ENCODE data around the gene ANKRD17.

ANKRD17 gene

GRCh38 chr4:73245955-73246354, 12.6 kb downstream of the ANKRD17 start:
- TF ChIP-seq YY1 (IDR thresholded peaks at IDR 0.05; ENCODE audit: insufficient read depth, insufficient read length): no peak
- TF ChIP-seq ZNF274 (IDR thresholded peaks at IDR 0.05; ENCODE audit: low read depth, low read length): no peak
- TF ChIP-seq SUZ12 (IDR thresholded peaks at IDR 0.05; ENCODE audit: extremely low read depth, insufficient read depth, insufficient read length): no peak
- H3K27me3 ChIP-seq (ENCODE audit: insufficient read depth, insufficient read length): no peaks in the 10 kb centered on the region
- DNase-seq (ENCODE audit: low read depth, low spot score): no peak
- no peak overlapping the region for H3K9ac ChIP-seq (ENCODE audit: insufficient read length, low read depth)
- H3K9me3 ChIP-seq (ENCODE audit: insufficient read depth, low read length): no peaks in the 10 kb centered on the region
- H3K4me3 ChIP-seq (ENCODE audit: insufficient read length, low read depth): no peak overlapping the region
- no peaks in the 10 kb centered on the region for H3K4me1 ChIP-seq (ENCODE audit: insufficient read depth, insufficient read length)
- peaks cover 6% of the 10 kb centered on the region for H3K36me3 ChIP-seq (ENCODE audit: insufficient read depth, insufficient read length, low read length)

- Histone ChIP-seq H3K9me3 (ENCODE audit: insufficient read depth, low read length) (no peaks in the 10 kb centered on the region), H3K4me3 (ENCODE audit: insufficient read length, low read depth) (no peak overlapping the region), H3K9ac (ENCODE audit: insufficient read length, low read depth) (no peak overlapping the region), H3K27me3 (ENCODE audit: insufficient read depth, insufficient read length) (no peaks in the 10 kb centered on the region), H3K4me1 (ENCODE audit: insufficient read depth, insufficient read length) (no peaks in the 10 kb centered on the region), H3K36me3 (ENCODE audit: insufficient read depth, insufficient read length, low read length) (peaks cover 5% of the 10 kb centered on the region)
- no peak for DNase-seq (ENCODE audit: low read depth, low spot score)
- no peak for TF ChIP-seq ZNF274 (IDR thresholded peaks at IDR 0.05; ENCODE audit: low read depth, low read length)
- no peak for TF ChIP-seq YY1 (IDR thresholded peaks at IDR 0.05; ENCODE audit: insufficient read depth, insufficient read length)
- no peak for TF ChIP-seq SUZ12 (IDR thresholded peaks at IDR 0.05; ENCODE audit: extremely low read depth, insufficient read depth, insufficient read length)
Observed at GRCh38 chr4:73244945-73245601, 13.5 kb downstream of the ANKRD17 start.

GRCh38 chr4:73237044-73237443, 21.6 kb downstream of the ANKRD17 start:
- H3K27me3 ChIP-seq (ENCODE audit: insufficient read depth, insufficient read length): no peaks in the 10 kb centered on the region
- H3K4me1 ChIP-seq (ENCODE audit: insufficient read depth, insufficient read length): no peaks in the 10 kb centered on the region
- H3K9me3 ChIP-seq (ENCODE audit: insufficient read depth, low read length): no peaks in the 10 kb centered on the region
- no peak overlapping the region for H3K9ac ChIP-seq (ENCODE audit: insufficient read length, low read depth)
- TF ChIP-seq SUZ12 (IDR thresholded peaks at IDR 0.05; ENCODE audit: extremely low read depth, insufficient read depth, insufficient read length): no peak
- no peak for TF ChIP-seq ZNF274 (IDR thresholded peaks at IDR 0.05; ENCODE audit: low read depth, low read length)
- TF ChIP-seq YY1 (IDR thresholded peaks at IDR 0.05; ENCODE audit: insufficient read depth, insufficient read length): no peak
- H3K4me3 ChIP-seq (ENCODE audit: insufficient read length, low read depth): no peak overlapping the region
- no peak for DNase-seq (ENCODE audit: low read depth, low spot score)
- H3K36me3 ChIP-seq (ENCODE audit: insufficient read depth, insufficient read length, low read length): peaks cover 40% of the 10 kb centered on the region

- Histone ChIP-seq H3K27me3 (ENCODE audit: insufficient read depth, insufficient read length) (no peaks in the 10 kb centered on the region), H3K9ac (ENCODE audit: insufficient read length, low read depth) (no peak overlapping the region), H3K9me3 (ENCODE audit: insufficient read depth, low read length) (no peaks in the 10 kb centered on the region), H3K4me3 (ENCODE audit: insufficient read length, low read depth) (no peak overlapping the region), H3K36me3 (ENCODE audit: insufficient read depth, insufficient read length, low read length) (peaks cover 46% of the 10 kb centered on the region), H3K4me1 (ENCODE audit: insufficient read depth, insufficient read length) (no peaks in the 10 kb centered on the region)
- TF ChIP-seq YY1 (IDR thresholded peaks at IDR 0.05; ENCODE audit: insufficient read depth, insufficient read length): no peak
- no peak for TF ChIP-seq SUZ12 (IDR thresholded peaks at IDR 0.05; ENCODE audit: extremely low read depth, insufficient read depth, insufficient read length)
- no peak for TF ChIP-seq ZNF274 (IDR thresholded peaks at IDR 0.05; ENCODE audit: low read depth, low read length)
- no peak for DNase-seq (ENCODE audit: low read depth, low spot score)
Observed at GRCh38 chr4:73236151-73236550, 22.4 kb downstream of the ANKRD17 start.

- TF ChIP-seq YY1 (IDR thresholded peaks at IDR 0.05; ENCODE audit: insufficient read depth, insufficient read length) (no peak), SUZ12 (IDR thresholded peaks at IDR 0.05; ENCODE audit: extremely low read depth, insufficient read depth, insufficient read length) (no peak), ZNF274 (IDR thresholded peaks at IDR 0.05; ENCODE audit: low read depth, low read length) (no peak)
- H3K9ac ChIP-seq (ENCODE audit: insufficient read length, low read depth): no peak overlapping the region
- H3K27me3 ChIP-seq (ENCODE audit: insufficient read depth, insufficient read length): no peaks in the 10 kb centered on the region
- no peak for DNase-seq (ENCODE audit: low read depth, low spot score)
- no peak overlapping the region for H3K4me3 ChIP-seq (ENCODE audit: insufficient read length, low read depth)
- peaks cover 53% of the 10 kb centered on the region for H3K36me3 ChIP-seq (ENCODE audit: insufficient read depth, insufficient read length, low read length)
- no peaks in the 10 kb centered on the region for H3K9me3 ChIP-seq (ENCODE audit: insufficient read depth, low read length)
- H3K4me1 ChIP-seq (ENCODE audit: insufficient read depth, insufficient read length): no peaks in the 10 kb centered on the region
Observed at GRCh38 chr4:73234712-73235111, 23.9 kb downstream of the ANKRD17 start.

- Histone ChIP-seq H3K9ac (ENCODE audit: insufficient read length, low read depth) (no peak overlapping the region), H3K4me1 (ENCODE audit: insufficient read depth, insufficient read length) (no peaks in the 10 kb centered on the region), H3K27me3 (ENCODE audit: insufficient read depth, insufficient read length) (no peaks in the 10 kb centered on the region), H3K9me3 (ENCODE audit: insufficient read depth, low read length) (no peaks in the 10 kb centered on the region), H3K4me3 (ENCODE audit: insufficient read length, low read depth) (no peak overlapping the region), H3K36me3 (ENCODE audit: insufficient read depth, insufficient read length, low read length) (peaks cover 50% of the 10 kb centered on the region)
- DNase-seq (ENCODE audit: low read depth, low spot score): no peak
- no peak for TF ChIP-seq YY1 (IDR thresholded peaks at IDR 0.05; ENCODE audit: insufficient read depth, insufficient read length)
- TF ChIP-seq ZNF274 (IDR thresholded peaks at IDR 0.05; ENCODE audit: low read depth, low read length): no peak
- TF ChIP-seq SUZ12 (IDR thresholded peaks at IDR 0.05; ENCODE audit: extremely low read depth, insufficient read depth, insufficient read length): no peak
Observed at GRCh38 chr4:73231518-73232487, 26.8 kb downstream of the ANKRD17 start.

Data from NT2/D1 (cell line).